Kidney capillary endothelial cell (primary cell): ENCODE data around the gene PHACTR1.
"Not testable (repeated sequence)": the region's sequence is repeated elsewhere in the genome, so short reads cannot be mapped to it uniquely, and the experiment has no call there.

Experiments
- DNase-seq: peaks from one replicate; pipeline ENCODE4 v3.0.0-alpha.2; 2018; ENCODE audit warnings: low spot score

Gene PHACTR1

DNA sequence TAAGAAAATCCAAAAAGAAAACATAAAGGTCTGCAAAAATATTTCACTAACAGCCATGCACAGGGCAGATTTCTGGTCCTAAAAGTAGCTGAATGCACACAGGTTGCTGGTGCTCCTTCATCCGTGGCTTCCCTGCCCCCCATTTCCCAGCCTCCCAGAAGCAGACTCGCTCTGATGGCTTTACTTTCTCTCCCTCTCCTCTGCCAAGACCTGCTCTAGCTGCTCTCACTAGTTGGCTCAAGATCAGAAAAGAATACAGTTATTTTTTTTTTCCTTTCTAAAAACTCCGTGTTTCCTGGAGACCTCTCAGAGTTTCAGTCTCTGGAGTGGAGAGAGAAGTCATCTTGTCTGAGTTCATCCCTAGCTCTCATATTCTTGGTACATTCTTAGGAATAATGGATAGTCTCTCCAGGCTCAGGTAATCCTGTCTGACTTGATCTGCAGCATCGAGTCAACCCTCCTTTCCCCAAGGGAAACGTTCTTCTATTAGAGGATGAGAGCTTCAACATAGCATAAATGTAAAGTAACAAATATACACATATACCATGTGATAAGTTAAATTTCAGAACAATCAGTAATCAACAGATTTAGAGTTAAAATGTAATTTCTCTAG, 397.5 kb downstream of the PHACTR1 start:
- DNase-seq: no peak

DNA sequence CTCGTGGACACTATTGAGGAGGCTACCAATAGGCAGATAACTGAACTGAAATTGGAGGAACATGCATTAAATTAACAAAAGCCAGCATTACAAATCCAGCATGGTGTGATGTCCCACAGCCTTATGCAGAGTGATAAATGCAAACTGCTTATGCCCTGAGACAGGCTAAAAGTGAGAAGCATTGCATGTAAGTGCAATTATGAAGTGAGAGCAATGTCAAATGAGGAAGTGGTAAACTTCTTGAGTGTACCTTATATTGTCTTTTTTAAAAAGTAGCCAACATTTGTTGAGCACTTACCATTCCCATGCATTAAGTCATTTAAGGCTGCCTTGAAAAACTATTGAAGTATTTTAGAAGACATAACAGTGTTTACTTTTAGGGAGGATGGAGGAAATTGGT, 399.6 kb downstream of the PHACTR1 start:
- DNase-seq: no peak

DNA sequence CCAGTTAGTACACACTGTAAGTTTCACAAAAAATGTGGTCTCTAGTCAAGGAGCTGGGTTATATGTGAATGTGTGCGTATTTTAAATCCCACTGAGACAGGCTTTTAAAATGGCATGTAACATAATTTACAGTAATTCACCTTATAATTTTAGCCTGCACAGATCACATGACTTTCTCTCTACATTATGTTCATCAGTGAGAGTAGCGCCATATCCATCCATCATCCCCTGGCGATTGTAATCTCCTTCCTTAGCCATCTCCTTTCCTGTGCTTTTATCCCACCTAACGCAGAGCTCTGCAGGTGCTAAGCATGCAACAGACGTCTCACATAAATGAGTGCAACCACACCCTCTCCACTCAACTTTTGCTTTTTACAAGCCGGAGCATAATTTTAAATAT, 401.0 kb downstream of the PHACTR1 start:
- no peak for DNase-seq

DNA sequence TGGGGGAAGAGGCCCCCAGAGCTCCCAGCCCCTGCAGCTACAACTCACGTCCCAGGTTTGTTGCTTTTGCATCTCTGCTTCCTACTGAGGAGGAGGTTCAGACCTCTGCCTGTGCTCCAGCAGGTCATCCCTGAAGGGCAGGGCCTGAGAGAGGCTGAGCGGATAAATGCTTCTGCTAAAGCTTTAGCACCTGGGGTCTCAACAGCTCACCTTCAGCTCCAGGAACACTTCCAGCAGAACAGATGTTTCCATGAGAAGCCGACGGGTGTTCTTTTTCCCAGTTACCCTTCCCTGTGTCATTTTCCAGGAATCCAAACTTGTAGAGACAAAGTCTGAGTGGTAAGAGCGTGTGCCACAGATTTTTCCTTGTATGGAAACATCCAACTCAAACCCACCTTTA, 403.0 kb downstream of the PHACTR1 start:
- DNase-seq: no peak

DNA sequence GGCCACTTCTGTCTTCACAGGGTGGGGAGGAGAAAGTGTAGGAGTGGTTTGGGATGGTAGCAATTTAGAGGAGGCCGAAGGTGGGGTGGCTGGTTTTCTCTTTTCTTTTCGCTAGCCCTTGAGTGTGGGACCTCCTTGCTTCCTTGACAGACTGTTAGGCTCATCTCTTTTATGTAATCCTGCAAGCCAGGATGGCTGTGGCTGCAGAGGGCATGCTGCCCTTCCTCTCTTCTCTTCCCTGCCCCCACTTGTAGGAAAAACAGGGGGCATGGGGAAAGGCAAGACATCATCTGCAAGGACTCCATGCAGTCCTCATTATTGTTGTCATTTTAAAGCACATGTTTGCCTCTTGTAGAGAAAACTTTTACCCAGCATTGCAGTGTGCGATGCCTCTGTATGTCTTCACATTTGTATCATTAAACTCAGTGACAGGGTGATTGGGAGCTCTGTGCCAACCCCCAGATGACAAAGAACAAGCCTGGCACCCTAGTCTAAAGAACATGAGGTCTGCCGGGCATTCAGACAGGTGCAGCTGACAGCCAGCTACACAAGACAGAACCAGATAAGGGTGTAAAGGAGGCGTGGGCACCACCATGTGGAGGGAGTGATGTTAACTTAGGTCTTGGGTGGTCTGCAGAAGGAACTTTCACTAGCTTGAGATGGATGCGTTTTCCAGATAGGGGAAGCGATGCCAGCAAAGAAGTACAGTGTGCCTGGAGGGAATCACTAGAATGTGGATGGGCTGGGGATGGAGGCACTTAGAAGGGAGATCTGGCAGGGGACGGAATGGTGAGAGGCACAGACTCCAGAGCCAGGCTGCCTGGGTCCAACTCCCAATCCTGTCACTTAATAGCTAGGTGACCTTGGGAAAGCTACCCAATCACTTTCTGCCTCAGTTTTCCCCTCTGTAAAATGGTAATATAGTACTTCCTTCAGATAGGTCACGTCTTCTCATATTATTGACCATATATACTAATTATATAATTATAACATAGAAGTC, 404.2 kb downstream of the PHACTR1 start:
- DNase-seq: no peak

DNA sequence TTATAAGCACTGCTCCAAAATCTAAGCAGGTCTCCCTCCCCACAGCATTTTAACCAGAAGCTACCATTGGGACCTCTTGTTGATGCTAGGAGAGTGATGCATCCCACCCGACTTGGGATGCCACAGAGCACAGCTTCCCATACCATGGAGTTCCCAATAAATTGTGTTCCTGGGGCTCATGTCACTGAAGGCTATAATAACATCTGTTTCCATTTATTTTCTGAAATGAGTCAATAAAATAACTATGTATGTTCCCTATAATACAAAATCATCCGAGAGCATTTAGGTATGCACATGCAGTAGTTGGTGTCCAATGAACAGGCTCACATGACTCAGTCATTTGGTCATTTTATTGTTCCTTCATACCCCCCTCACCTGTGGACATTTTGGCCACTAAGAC, 407.6 kb downstream of the PHACTR1 start:
- no peak for DNase-seq

DNA sequence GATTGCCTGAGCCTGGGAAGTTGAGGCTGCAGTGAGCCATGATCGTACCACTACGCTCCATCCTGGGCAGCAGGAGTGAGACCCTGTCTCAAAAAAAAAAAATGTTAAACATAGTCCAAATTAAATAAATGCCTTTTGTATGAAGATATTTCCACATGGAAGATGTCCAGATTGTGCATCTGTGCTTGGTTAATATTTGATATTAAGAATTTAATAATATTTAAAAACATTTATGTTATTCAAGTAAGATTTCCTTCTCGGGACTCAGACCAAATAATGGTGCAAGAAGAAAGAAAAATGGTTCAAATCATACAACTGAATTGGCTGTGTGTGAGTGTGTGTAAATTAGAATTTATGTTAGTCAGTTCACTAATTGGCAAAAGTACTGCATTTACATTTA, 409.3 kb downstream of the PHACTR1 start:
- DNase-seq: no peak

DNA sequence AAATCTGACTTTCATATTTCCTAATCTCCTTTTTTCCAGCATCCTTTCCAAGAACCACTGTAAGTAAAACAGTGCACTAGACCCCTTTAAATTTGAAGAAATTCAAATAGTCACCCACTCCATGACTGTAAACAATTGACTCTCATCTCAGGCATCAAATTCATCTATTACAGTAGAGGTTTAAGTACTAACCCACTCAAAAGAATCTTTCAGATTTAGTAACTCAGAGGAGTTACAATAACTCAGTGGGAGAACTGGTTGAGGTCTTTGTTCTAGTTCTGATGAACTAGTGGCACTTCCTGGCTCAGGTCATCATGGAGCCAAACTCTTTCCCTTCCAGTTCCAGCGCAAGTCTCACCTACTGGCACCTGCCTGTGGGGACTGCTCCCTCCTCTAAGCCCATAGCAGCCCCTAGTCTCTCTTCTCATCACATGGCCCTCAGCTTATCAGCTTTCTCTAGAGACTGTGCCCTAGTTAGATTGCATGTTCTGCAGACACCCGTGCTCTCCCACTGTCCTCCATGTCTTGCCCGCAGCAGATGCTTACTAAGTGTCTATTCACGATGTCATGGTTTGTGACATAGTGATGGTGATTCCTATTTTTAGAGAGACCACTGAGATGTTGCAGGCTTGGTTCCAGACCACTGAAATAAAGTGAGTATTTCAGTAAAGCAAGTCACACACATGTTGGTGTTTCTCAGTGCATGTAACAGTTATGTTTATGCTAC, 415.5 kb downstream of the PHACTR1 start:
- no peak for DNase-seq

DNA sequence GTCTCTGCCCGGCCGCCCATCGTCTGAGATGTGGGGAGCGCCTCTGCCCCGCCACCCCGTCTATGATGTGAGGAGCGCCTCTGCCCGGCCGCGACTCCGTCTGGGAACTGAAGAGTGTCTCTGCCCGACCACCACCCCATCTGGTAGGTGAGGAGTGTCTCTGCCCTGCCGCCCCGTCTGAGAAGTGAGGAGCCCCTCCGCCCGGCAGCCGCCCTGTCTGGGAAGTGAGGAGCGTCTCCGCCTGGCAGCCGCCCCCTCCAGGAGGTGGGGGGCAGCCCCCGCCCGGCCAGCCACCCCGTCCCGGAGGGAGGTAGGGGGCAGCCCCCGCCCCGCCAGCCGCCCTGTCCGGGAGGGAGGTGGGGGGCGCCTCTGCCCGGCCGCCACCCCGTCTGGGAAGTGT, 417.3 kb downstream of the PHACTR1 start:
- not testable (repeated sequence) for DNase-seq

DNA sequence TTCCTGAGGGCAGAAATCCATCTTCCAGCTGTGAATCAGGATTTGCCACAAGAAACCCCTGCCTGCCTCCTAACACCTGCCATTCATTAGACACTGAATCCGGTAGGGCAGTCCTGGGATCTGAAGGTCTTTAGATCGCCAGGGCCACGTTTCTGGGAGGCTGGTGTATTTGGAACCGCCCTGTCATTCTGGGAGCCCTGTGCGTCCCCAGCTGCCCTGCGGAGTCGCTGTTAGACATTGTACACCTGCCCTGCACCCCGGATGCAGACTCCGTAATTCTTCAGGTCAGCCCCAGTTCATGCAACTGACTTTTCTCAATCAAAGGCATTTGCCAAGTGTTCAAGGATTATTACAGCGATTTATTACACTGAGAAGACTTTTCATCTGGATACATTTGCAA, 418.6 kb downstream of the PHACTR1 start:
- no peak for DNase-seq

DNA sequence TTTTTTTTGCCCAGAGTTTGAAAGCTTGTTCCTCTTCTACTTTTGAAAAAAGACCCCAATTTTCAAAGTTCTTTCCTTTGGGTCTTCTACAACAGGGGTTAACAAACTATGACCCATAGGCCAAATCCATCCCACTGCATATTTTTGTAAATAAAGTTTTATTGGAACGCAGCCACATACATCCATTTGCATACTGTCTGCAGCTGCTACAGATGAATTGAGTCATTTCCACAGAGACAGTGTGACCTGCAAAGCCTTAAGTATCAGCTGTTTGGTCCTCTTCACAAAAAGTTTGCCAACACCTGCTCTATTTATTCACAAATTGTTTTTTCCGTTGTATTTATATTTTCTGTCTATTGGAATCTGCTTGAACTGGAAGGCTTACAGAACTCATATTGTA, 422.6 kb downstream of the PHACTR1 start:
- DNase-seq: no peak

DNA sequence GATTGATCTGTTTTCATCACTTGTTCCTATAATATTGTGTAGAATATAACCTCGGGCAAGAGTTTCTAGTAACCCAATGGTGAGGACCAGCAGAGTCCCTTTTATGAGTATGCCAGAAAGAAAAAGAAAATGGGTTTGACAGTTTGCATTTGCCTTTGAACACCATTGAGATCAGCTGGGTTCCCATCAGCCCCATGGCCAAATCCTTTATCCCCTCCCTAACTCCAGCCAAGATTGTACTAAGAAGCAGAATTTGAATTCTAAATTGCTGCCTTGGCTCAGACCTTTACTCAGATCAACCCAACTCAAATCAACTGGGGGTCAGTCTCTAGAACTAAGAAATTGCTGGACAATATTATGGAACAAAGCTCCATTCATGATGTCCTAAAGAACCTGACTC, 424.4 kb downstream of the PHACTR1 start:
- DNase-seq: no peak

DNA sequence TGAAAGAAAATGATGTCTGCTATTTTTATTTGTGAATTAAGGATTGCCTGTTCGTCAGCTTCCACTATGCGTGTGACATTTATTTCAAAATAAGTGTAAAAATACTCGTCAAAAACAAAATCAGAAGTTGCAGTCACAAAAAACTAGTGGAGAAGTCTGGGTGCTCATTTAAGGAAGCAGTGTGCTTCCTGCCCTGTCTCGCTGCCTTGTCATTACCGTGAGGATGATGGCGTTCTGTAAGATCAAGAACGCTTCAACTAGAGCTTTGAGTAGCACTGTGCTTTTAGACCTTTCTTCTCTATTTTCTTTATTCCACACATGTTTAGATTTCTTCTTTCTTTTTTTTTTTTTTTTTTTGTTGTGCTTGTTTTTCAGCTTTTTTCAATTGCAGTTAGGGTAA, 424.8 kb downstream of the PHACTR1 start:
- no peak for DNase-seq

DNA sequence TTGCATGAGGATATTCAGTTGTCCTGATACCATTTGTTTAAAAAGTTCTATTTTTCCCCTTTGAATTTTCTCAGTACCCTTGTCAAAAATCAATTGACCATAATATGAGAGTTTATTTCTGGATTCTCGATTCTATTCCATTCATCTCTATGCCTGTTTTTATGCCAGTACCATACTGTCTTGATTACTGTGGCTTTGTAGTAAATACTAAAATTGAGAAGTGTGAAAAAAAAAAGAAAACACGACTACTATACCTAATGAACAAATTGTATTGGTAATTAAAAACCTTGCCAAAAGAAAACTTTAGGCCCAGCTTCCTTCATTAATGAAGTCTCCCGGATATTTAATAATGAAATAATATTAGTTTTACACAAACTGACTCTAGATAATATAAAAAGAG, 426.0 kb downstream of the PHACTR1 start:
- no peak for DNase-seq

DNA sequence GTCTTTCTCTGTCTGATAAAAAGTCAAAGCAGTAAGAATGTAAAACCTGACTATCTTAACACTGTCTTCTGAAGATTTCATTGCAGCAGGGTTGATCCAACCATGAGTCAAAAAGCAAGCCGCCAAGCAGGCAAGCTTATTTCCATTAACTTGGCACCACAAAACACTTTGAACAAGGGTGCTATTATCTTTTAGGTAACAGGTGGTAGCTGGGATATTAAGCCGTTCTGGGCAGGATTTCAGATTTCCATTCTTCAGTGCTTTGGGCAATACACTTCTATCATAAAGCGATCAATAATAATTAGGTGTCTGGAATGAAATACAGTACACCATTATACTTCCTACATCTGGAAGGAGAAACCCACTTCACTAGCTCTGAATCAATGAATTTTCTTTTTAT, 429.9 kb downstream of the PHACTR1 start:
- no peak for DNase-seq

DNA sequence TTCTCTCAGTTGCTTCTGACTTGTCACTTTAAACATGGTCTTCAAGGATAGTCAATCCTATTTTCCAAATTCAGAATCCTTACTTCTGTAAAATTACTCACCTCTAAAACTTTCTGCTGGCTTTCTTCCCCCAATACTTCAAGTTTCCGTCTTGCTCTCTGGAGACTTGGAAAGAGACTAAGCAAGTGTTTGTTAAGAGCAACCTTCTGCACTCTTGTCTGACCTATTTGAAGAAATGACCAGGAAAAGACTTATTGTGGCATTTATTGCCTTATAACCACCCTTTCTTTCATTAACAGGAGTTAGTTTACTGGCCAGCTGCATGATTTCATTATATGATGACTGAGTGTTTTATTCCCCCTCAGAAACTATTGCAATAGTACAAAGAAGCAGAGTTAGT, 430.8 kb downstream of the PHACTR1 start:
- DNase-seq: no peak

DNA sequence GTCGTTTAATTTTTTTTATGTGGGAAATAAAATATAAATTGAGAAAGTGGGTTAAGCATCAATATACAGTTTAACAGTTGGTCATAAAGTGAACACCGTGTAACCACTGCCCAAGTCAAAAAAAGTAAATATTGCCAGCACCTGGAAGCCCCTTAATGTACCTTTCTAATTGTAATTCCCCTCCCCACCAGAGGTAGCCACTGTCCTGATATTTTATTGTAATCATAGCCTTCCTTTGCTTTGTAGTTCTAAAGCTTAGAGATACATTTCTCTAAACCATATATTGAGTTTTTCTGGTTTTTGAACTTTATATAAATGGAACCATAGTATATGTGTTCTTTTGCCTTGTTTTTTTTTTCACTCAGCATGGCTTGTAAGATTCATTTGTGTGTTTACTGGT, 431.2 kb downstream of the PHACTR1 start:
- no peak for DNase-seq

DNA sequence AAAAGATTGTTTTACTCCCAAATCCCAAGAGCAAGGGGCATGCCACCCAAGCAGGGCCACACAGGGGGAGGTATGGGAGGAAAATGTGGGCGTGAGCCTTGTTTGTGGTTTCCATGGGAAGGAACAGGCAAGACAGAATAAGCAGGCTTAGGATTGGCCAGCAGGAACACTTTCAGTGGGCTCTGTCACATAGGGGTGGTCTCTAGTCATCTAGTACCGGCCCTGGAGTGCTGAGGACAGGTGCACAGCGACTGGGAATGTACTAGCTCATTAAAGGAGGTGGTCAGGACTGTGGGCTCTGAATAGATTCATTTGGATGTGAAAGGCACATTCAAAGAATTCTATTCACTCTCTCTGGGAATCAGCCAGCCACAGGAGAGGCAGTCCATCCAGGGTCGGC, 436.2 kb downstream of the PHACTR1 start:
- no peak for DNase-seq

DNA sequence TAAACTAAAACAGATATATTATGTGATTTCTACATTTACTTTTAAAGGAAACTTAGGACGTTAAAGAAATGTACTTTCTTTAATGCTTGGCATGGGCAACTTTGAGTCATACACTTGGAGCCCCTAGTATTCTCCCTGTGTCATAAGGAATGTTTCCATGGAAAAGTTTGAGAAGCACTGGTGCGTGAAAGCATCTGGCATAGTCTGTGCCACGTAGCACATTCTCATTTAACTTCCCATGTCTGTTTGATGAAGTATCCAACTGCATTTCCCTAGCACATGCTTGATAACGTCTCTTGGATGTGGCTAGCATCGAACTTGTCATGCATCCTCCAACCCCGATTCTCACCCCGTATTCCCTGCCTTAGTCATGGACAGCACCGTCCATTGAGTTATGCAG, 439.8 kb downstream of the PHACTR1 start:
- DNase-seq: no peak

DNA sequence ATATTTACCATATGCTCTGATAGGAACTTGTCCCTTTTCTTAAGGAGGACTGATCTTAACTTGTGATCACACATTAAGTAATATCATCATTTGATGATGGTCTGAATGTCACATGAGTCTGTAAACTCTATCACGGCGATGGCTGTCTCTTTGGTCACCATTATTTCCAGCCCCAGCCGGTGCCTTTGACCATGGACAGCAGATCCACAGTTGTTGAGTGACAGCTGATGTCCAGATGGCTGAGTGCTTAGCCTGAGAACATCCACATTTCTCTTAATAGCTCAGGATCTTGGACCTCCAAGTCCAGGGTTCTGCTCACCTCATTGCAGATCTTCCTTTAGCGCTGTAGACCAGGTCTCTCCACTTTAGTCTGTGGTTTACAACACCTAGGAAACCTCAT, 440.7 kb downstream of the PHACTR1 start:
- no peak for DNase-seq

DNA sequence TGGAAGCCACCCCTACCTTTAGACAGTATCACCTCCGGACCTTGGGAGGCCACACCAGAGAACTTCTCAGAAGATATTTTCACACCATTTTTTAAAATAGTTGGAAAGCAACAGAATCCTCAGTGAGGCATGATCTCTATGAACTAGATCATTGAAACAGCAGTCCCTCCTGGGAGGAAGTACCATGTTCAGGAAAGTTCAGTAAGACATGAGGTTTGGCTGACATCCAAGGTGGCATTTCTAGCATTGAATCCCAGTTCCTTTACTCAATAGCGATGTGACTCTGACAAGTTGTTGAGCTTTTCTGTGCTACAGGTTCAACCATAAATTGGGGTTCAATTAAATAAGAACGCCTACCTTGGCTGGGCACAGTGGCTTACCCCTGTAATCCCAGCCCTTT, 442.7 kb downstream of the PHACTR1 start:
- no peak for DNase-seq

DNA sequence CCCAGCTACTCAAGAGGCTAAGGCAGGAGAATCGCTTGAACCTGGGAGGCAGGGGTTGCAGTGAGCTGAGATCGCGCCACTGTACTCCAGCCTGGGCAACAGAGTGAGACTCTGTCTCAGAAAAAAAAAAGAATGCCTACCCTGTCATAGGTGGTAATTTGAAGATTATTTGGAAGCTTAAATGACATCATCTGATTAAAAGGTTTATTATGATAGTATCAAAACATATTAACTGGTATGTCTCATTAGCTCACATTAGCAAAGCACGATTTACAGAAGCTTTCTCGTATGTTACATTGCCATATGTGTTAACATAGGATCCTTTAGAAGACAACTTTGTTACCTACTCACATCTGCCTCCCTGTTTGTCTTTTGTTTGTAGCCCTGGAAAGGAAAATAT, 443.3 kb downstream of the PHACTR1 start:
- DNase-seq: not testable (repeated sequence)
